ENCODE data around the gene NBEAL2. TPM values are rescaled to one million over a fixed set of nuclear protein-coding genes. Genes with fewer than 3 reads are reported as not detected.

NBEAL2 gene
- total RNA-seq, 1 donor from 2014 or later: 227 TPM

GRCh38 chr3:46978381-46978780, 1.1 kb upstream of the NBEAL2 start:
- no peak for TF ChIP-seq POLR2AphosphoS5 (IDR thresholded peaks at IDR 0.05; ENCODE audit: insufficient read depth in 1 of 2, low read depth in 1 of 2)
- no peak for TF ChIP-seq POLR2A (IDR thresholded peaks at IDR 0.05)
- no peak for TF ChIP-seq CTCF (IDR thresholded peaks at IDR 0.05)
- Histone ChIP-seq H3K9me3 (no peaks in the 10 kb centered on the region), H3K4me1 (peaks cover 68% of the 10 kb centered on the region), H3K27me3 (no peaks in the 10 kb centered on the region), H3K4me3 (peak overlapping the region; percentile 58 to 87), H3K27ac (peak overlapping the region; percentile 89), H3K36me3 (no peaks in the 10 kb centered on the region)
- no peak for DNase-seq (ENCODE audit: extremely low spot score in 2 of 2)
- intact Hi-C loops (cut with DNase I): no loop called here

GRCh38 chr3:46979958-46980497, 562 bp downstream of the NBEAL2 start:
- intact Hi-C loops (cut with DNase I): no loop called here
- peaks cover 62% of the 10 kb centered on the region for H3K4me1 ChIP-seq
- DNase-seq (ENCODE audit: extremely low spot score in 2 of 2): no peak

GRCh38 chr3:46981932-46982471, 2.5 kb downstream of the NBEAL2 start:
- TF ChIP-seq POLR2AphosphoS5 (IDR thresholded peaks at IDR 0.05; ENCODE audit: insufficient read depth in 1 of 2, low read depth in 1 of 2) (peak in 1 of 2 donors; percentile 19), POLR2A (IDR thresholded peaks at IDR 0.05) (no peak)
- no peaks in the 10 kb centered on the region for H3K27me3 ChIP-seq
- intact Hi-C loops (cut with DNase I): no loop called here
- H3K4me1 ChIP-seq: peaks cover 69% of the 10 kb centered on the region
- peak overlapping the region; percentile 35 to 58 for H3K4me3 ChIP-seq
- no peaks in the 10 kb centered on the region for H3K36me3 ChIP-seq
- no peaks in the 10 kb centered on the region for H3K9me3 ChIP-seq
- H3K27ac ChIP-seq: peak overlapping the region; percentile 89
- no peak for DNase-seq (ENCODE audit: extremely low spot score in 2 of 2)

More at GRCh38 chr3:46979958-46980497, 562 bp downstream of the NBEAL2 start:
- no peaks in the 10 kb centered on the region for H3K36me3 ChIP-seq
- TF ChIP-seq CTCF (IDR thresholded peaks at IDR 0.05) (no peak), POLR2A (IDR thresholded peaks at IDR 0.05) (no peak), POLR2AphosphoS5 (IDR thresholded peaks at IDR 0.05; ENCODE audit: insufficient read depth in 1 of 2, low read depth in 1 of 2) (no peak)
- no peaks in the 10 kb centered on the region for H3K9me3 ChIP-seq
- H3K27me3 ChIP-seq: no peaks in the 10 kb centered on the region
- peak overlapping the region; percentile 89 for H3K27ac ChIP-seq
- peak overlapping the region; percentile 58 to 87 for H3K4me3 ChIP-seq

- Histone ChIP-seq H3K4me1 (peaks cover 69% of the 10 kb centered on the region), H3K4me3 (no peak overlapping the region), H3K36me3 (no peaks in the 10 kb centered on the region), H3K27ac (peak overlapping the region; percentile 89), H3K9me3 (no peaks in the 10 kb centered on the region), H3K27me3 (no peaks in the 10 kb centered on the region)
- TF ChIP-seq CTCF (IDR thresholded peaks at IDR 0.05) (no peak), POLR2AphosphoS5 (IDR thresholded peaks at IDR 0.05; ENCODE audit: insufficient read depth in 1 of 2, low read depth in 1 of 2) (no peak), POLR2A (IDR thresholded peaks at IDR 0.05) (no peak)
- no peak for DNase-seq (ENCODE audit: extremely low spot score in 2 of 2)
- intact Hi-C loops (cut with DNase I): no loop called here
These were observed 3.1 kb downstream of the NBEAL2 start for GRCh38 chr3:46982546-46982945.

- H3K4me3 ChIP-seq: no peak overlapping the region
- H3K36me3 ChIP-seq: no peaks in the 10 kb centered on the region
- intact Hi-C loops (cut with DNase I): no loop called here
- peaks cover 71% of the 10 kb centered on the region for H3K4me1 ChIP-seq
- TF ChIP-seq CTCF (IDR thresholded peaks at IDR 0.05): no peak
- TF ChIP-seq POLR2AphosphoS5 (IDR thresholded peaks at IDR 0.05; ENCODE audit: insufficient read depth in 1 of 2, low read depth in 1 of 2): no peak
- no peak for TF ChIP-seq POLR2A (IDR thresholded peaks at IDR 0.05)
- DNase-seq (ENCODE audit: extremely low spot score in 2 of 2): no peak
- H3K27ac ChIP-seq: peak overlapping the region; percentile 81
- no peaks in the 10 kb centered on the region for H3K27me3 ChIP-seq
- no peaks in the 10 kb centered on the region for H3K9me3 ChIP-seq
These were observed 5.4 kb downstream of the NBEAL2 start for GRCh38 chr3:46984591-46985459.
